Measurements from ENCODE around the gene ANKS1A. TPM values are rescaled to one million over a fixed set of nuclear protein-coding genes. Genes with fewer than 3 reads are reported as not detected.

Gene ANKS1A
- polyA plus RNA-seq, 2 of the 4 experiments (the other 2 are of a cell fraction): 3.6 to 5.9 TPM

- ChIA-PET POLR2A (no interaction called here), CTCF (interaction anchor here (1.2 kb wide), 1 partner anchor 313 kb away, joined by 3 read pairs; no protein-coding TSS in a partner anchor)
- ATAC-seq: no peak
- H3K4me3 ChIP-seq: no peak overlapping the region
- H3K27ac ChIP-seq: no peak overlapping the region
- H3K4me2 ChIP-seq: no peak overlapping the region
- H3K4me1 ChIP-seq: 0 out of 3 replicates have a peak, but pooled peaks cover 4% of the 10 kb centered on the region
- WGBS (ENCODE audit: missing lambda C conversion rate): 93% methylated on average over 3 of the region's 3 CpGs
- no peak for FAIRE-seq
- no peaks in the 10 kb centered on the region for H3K9me3 ChIP-seq
- DNase-seq (ENCODE audit: low read depth in 1 of 2, low spot score in 1 of 2): no peak
- no peak for TF ChIP-seq JUNB (IDR thresholded peaks at IDR 0.05)
- TF ChIP-seq SMC3 (IDR thresholded peaks at IDR 0.05): no peak
- TF ChIP-seq RAD21 (conservative IDR thresholded peaks at IDR 0.05 in 1 of 2, IDR thresholded peaks at IDR 0.05 in 1 of 2): no peak
- no peak for TF ChIP-seq FOXS1 (CRISPR knock-in tag; IDR thresholded peaks at IDR 0.05)
- no peak for TF ChIP-seq MAFK (IDR thresholded peaks at IDR 0.05; ENCODE audit: partially characterized antibody)
- TF ChIP-seq PHF8 (IDR thresholded peaks at IDR 0.05; ENCODE audit: borderline replicate concordance, low read depth): no peak
- TF ChIP-seq E2F6 (IDR thresholded peaks at IDR 0.05; ENCODE audit: borderline replicate concordance, low read depth): no peak
Observed at GRCh38 chr6:34928220-34928619, 39.2 kb downstream of the ANKS1A start.

GRCh38 chr6:34928695-34929094 lies 39.6 kb downstream of the ANKS1A start:
- no peak overlapping the region for H3K27ac ChIP-seq
- no peaks in the 10 kb centered on the region for H3K9me3 ChIP-seq
- FAIRE-seq (no peak), ATAC-seq (no peak), DNase-seq (ENCODE audit: low read depth in 1 of 2, low spot score in 1 of 2) (no peak)
- 82% methylated on average over 1 of the region's 1 CpG for WGBS (ENCODE audit: missing lambda C conversion rate)
- H3K4me3 ChIP-seq: no peak overlapping the region
- ChIA-PET POLR2A (no interaction called here), CTCF (no interaction called here)
- no peak overlapping the region for H3K4me2 ChIP-seq
- H3K4me1 ChIP-seq: 0 out of 3 replicates have a peak, but pooled peaks cover 4% of the 10 kb centered on the region
- TF ChIP-seq FOXS1 (CRISPR knock-in tag; IDR thresholded peaks at IDR 0.05) (no peak), ZFP36 (IDR thresholded peaks at IDR 0.05; ENCODE audit: borderline replicate concordance, partially characterized antibody) (no peak), CHD4 (IDR thresholded peaks at IDR 0.05; ENCODE audit: borderline replicate concordance) (no peak), EP300 (IDR thresholded peaks at IDR 0.05) (no peak), ATOH8 (CRISPR knock-in tag; IDR thresholded peaks at IDR 0.05; ENCODE audit: low read depth) (no peak), HMGXB4 (CRISPR knock-in tag; IDR thresholded peaks at IDR 0.05; ENCODE audit: borderline replicate concordance) (no peak), MYC (IDR thresholded peaks at IDR 0.05; ENCODE audit: borderline replicate concordance, low read length) (no peak), CTCF (IDR thresholded peaks at IDR 0.05) (no peak), MAFK (IDR thresholded peaks at IDR 0.05; ENCODE audit: partially characterized antibody) (no peak), ELK1 (IDR thresholded peaks at IDR 0.05; ENCODE audit: low read depth, low read length) (no peak), EHF (CRISPR knock-in tag; IDR thresholded peaks at IDR 0.05) (no peak), HOXB13 (CRISPR knock-in tag; IDR thresholded peaks at IDR 0.05; ENCODE audit: low read depth) (no peak), KDM5A (IDR thresholded peaks at IDR 0.05) (no peak), CBX8 (IDR thresholded peaks at IDR 0.05) (no peak), NFE2L2 (conservative IDR thresholded peaks at IDR 0.05; ENCODE audit: low read length) (no peak), POLR2AphosphoS2 (conservative IDR thresholded peaks at IDR 0.05; ENCODE audit: low read length) (no peak), ZSCAN20 (CRISPR knock-in tag; IDR thresholded peaks at IDR 0.05) (no peak), ESRRA (IDR thresholded peaks at IDR 0.05; ENCODE audit: borderline replicate concordance, low read length) (no peak)

Measured in A549 (cell line).